Sigmoid colon (tissue), 7 donors: ENCODE results near the gene AQP6. TPM values are rescaled to one million over a fixed set of nuclear protein-coding genes. Genes with fewer than 3 reads are reported as not detected.

Experiments used
- DNase-seq: peaks from one replicate; pipeline ENCODE4 v3.0.0-alpha.2; 2019
- H3K27ac ChIP-seq, 4 donors: fragments of 200-600 bp; sonication (generic); one replicate each; pipeline ENCODE4 v1.5.1; 2016 to 2019; ENCODE audit warnings: mild to moderate bottlenecking in 1 of 4
- H3K27me3 ChIP-seq, 3 donors: fragments of 200-600 bp; sonication (generic); one replicate each; pipeline ENCODE4 v1.5.1; 2019; ENCODE audit warnings: mild to moderate bottlenecking in 1 of 3
- H3K36me3 ChIP-seq, 4 donors: fragments of 200-600 bp; sonication (generic); one replicate each; pipeline ENCODE4 v1.5.1; 2016 to 2019
- H3K4me1 ChIP-seq, 4 donors: fragments of 200-600 bp; sonication (generic); one replicate each; pipeline ENCODE4 v1.5.1; 2017 to 2019
- H3K4me3 ChIP-seq, 4 donors: fragments of 200-600 bp; sonication (generic); one replicate each; pipeline ENCODE4 v1.5.1; 2017 to 2019; ENCODE audit warnings: mild to moderate bottlenecking in 2 of 4, moderate library complexity in 1 of 4
- H3K9me3 ChIP-seq, 4 donors: fragments of 200-600 bp in 3 of 4; sonication (generic) in 3 of 4; one replicate each; pipeline versions ENCODE4 v1.5.1 to v1.6.1; 2013 to 2019
- CTCF ChIP-seq, 4 experiments: fragments of 450-650 bp in 3 of 4; fragments of 200-600 bp in 1 of 4; IDR thresholded peaks; one replicate each; pipeline ENCODE4 v1.5.1; 2016 to 2019; ENCODE audit warnings: antibody characterized with exemption in 4 of 4, mild to moderate bottlenecking in 3 of 4, moderate library complexity in 2 of 4
- EP300 ChIP-seq, 4 donors: sonication (generic); formaldehyde crosslinking; IDR thresholded peaks; one replicate each; pipeline ENCODE4 v1.6.1; 2017; ENCODE audit warnings: antibody characterized with exemption in 4 of 4
- POLR2A ChIP-seq, 2 donors: fragments of 450-650 bp; IDR thresholded peaks; one replicate each; pipeline ENCODE4 v1.6.1; 2016; ENCODE audit warnings: antibody characterized with exemption in 2 of 2, mild to moderate bottlenecking in 2 of 2, moderate library complexity in 2 of 2
- POLR2AphosphoS5 ChIP-seq, 4 donors: sonication (generic); formaldehyde crosslinking; IDR thresholded peaks; one replicate each; pipeline ENCODE4 v1.6.1; 2017; ENCODE audit warnings: antibody characterized with exemption in 4 of 4
- WGBS, 2 donors: extraction: QIAGEN DNeasy Blood & Tissue Kit; methylation state at CpG; one replicate each; pipeline ENCODE4 v1.1.7; 2013; 5-methylcytosine and 5-hydroxymethylcytosine counted together
- intact Hi-C: fragments of 100-400 bp; cut with DNase I; formaldehyde crosslinking; loops from one replicate; pipeline ENCODE4 v1.15.1; 2023
- polyA plus RNA-seq, 3 donors: library from polyadenylated mRNA; stranded (reverse); fragments of 200-250 nt; gene quantifications; one replicate each; pipeline ENCODE4 v1.2.3, GENCODE V29; 2013
- total RNA-seq, 4 donors: library from RNA; depleted of rRNA; stranded (reverse); fragments of >200 nt; gene quantifications; one replicate each; pipeline ENCODE4 v1.1.0, GENCODE V29; 2016
- donor health status: healthy with polysubstance abuse.
- donor health status: Bipolar disorder and iron deficiency.
- donor health status: healthy.

AQP6 gene
- total and polyA plus RNA-seq, 7 donors, result 0.12 to 0.83 (median 0.49) TPM; not detected in 2

GRCh38 chr12:50024227-50024626, 51.5 kb downstream of the AQP6 start:
- WGBS, 2 donors, result 83 to 85% methylated on average over 8 of the region's 8 CpGs
- H3K27me3 ChIP-seq, result no peaks in the 10 kb centered on the region
- H3K4me1 ChIP-seq, result peaks cover 0 to 23% (median 13%) of the 10 kb centered on the region in 4 donors
- DNase-seq, result no peak
- intact Hi-C loops, result loop anchor here (5.0 kb wide), 1 partner anchor 42 kb away; no protein-coding TSS in a partner anchor
- no peaks in the 10 kb centered on the region for H3K36me3 ChIP-seq
- H3K4me3 ChIP-seq, result peak overlapping the region in 1 of 4 donors; percentile 79
- no peaks in the 10 kb centered on the region for H3K9me3 ChIP-seq
- H3K27ac ChIP-seq, result no peak overlapping the region
- TF ChIP-seq POLR2AphosphoS5 (IDR thresholded peaks at IDR 0.05) (no peak), EP300 (IDR thresholded peaks at IDR 0.05) (no peak), CTCF (IDR thresholded peaks at IDR 0.05) (no peak), POLR2A (IDR thresholded peaks at IDR 0.05) (no peak)

GRCh38 chr12:50024805-50025186, 52.0 kb downstream of the AQP6 start:
- intact Hi-C loops, result loop anchor here (5.0 kb wide), 1 partner anchor 42 kb away; no protein-coding TSS in a partner anchor
- peak overlapping the region; percentile 64 to 66 (median 66) for H3K27ac ChIP-seq
- TF ChIP-seq POLR2AphosphoS5 (IDR thresholded peaks at IDR 0.05) (no peak), CTCF (IDR thresholded peaks at IDR 0.05) (no peak), POLR2A (IDR thresholded peaks at IDR 0.05) (no peak), EP300 (IDR thresholded peaks at IDR 0.05) (no peak)

GRCh38 chr12:50025187-50026059, 52.7 kb downstream of the AQP6 start, which contains the start of gene RACGAP1:
TSS of gene RACGAP1 (minus strand) at chr12:50025494. CDS start at chr12:50016715, 8,779 bp downstream.
- peak within 1 kb of the TSS; percentile 64 to 66 (median 66) for H3K27ac ChIP-seq
- intact Hi-C loops, result no loop called here

More at GRCh38 chr12:50024805-50025186, 52.0 kb downstream of the AQP6 start:
- H3K27me3 ChIP-seq, result no peaks in the 10 kb centered on the region
- 1 to 2% methylated on average over 16 of the region's 16 CpGs for WGBS, 2 donors
- H3K4me1 ChIP-seq, result peaks cover 0 to 23% (median 13%) of the 10 kb centered on the region in 4 donors
- H3K9me3 ChIP-seq, result no peaks in the 10 kb centered on the region
- no peak for DNase-seq
- no peaks in the 10 kb centered on the region for H3K36me3 ChIP-seq
- H3K4me3 ChIP-seq, result peak overlapping the region; percentile 75 to 79 (median 76)

GRCh38 chr12:50026691-50027090, 53.9 kb downstream of the AQP6 start:
- Histone ChIP-seq H3K36me3 (no peaks in the 10 kb centered on the region), H3K27me3 (no peaks in the 10 kb centered on the region), H3K4me3 (no peak overlapping the region), H3K4me1 (peaks cover 0 to 12% (median 9%) of the 10 kb centered on the region in 4 donors), H3K27ac (no peak overlapping the region), H3K9me3 (no peaks in the 10 kb centered on the region)
- no peak for DNase-seq
- 94 to 96% methylated on average over 3 of the region's 3 CpGs for WGBS, 2 donors
- intact Hi-C loops, result no loop called here
- TF ChIP-seq POLR2AphosphoS5 (IDR thresholded peaks at IDR 0.05) (no peak), CTCF (IDR thresholded peaks at IDR 0.05) (no peak), POLR2A (IDR thresholded peaks at IDR 0.05) (no peak), EP300 (IDR thresholded peaks at IDR 0.05) (no peak)

More at GRCh38 chr12:50025187-50026059, 52.7 kb downstream of the AQP6 start, which contains the start of gene RACGAP1:
- 5 to 6% methylated on average over 47 of the region's 47 CpGs for WGBS, 2 donors
- no peaks in the 10 kb centered on the region for H3K36me3 ChIP-seq
- H3K27me3 ChIP-seq, result no peaks in the 10 kb centered on the region
- no peaks in the 10 kb centered on the region for H3K9me3 ChIP-seq
- H3K4me3 ChIP-seq, result peak within 1 kb of the TSS; percentile 75 to 79 (median 76)
- TF ChIP-seq POLR2AphosphoS5 (IDR thresholded peaks at IDR 0.05) (peak in 2 of 4 donors; percentile 32 to 88), EP300 (IDR thresholded peaks at IDR 0.05) (peak in 1 of 4 donors; percentile 6), POLR2A (IDR thresholded peaks at IDR 0.05) (no peak)
- H3K4me1 ChIP-seq, result peaks cover 0 to 23% (median 13%) of the 10 kb centered on the region in 4 donors
- DNase-seq, result peak; percentile 98

Other genes with a start within 250 kb of the AQP6 start
- 100 to 1,000 TPM; 191 to 248 (median 224) TPM for gene TMBIM6, start 231.4 kb upstream of the AQP6 start, total RNA-seq
- gene TMBIM6, start 231.4 kb upstream of the AQP6 start, polyA plus RNA-seq, result 100 to 1,000 TPM in 2 of 3 donors, 10 to 100 TPM in 1; 93.7 to 384 (median 135) TPM
- 10 to 100 TPM in 3 of 4 donors, 1 to 10 TPM in 1; 10.0 to 23.3 (median 12.6) TPM for gene NCKAP5L, start 144.5 kb upstream of the AQP6 start, total RNA-seq
- gene NCKAP5L, start 144.5 kb upstream of the AQP6 start, polyA plus RNA-seq, result 1 to 10 TPM in 2 of 3 donors, under 1 TPM in 1; 0.92 to 5.8 (median 2.4) TPM
- 1 to 10 TPM; 2.7 to 5.4 (median 3.9) TPM for gene BCDIN3D, start 129.8 kb upstream of the AQP6 start, total RNA-seq
- 1 to 10 TPM; 1.8 to 3.7 (median 2.1) TPM for gene BCDIN3D, start 129.8 kb upstream of the AQP6 start, polyA plus RNA-seq
- gene FAIM2, start 69.0 kb upstream of the AQP6 start, total RNA-seq, result 10 to 100 TPM in 1 of 4 donors, 1 to 10 TPM in 3; 5.8 to 12.8 (median 7.5) TPM
- gene FAIM2, start 69.0 kb upstream of the AQP6 start, polyA plus RNA-seq, result 1 to 10 TPM in 2 of 3 donors, not detected in 1; 1.2 to 5.6 TPM
- gene AQP2, start 22.2 kb upstream of the AQP6 start, total RNA-seq, result not detected
- not detected for gene AQP2, start 22.2 kb upstream of the AQP6 start, polyA plus RNA-seq
- not detected for gene AQP5, start 11.1 kb upstream of the AQP6 start, total RNA-seq
- gene AQP5, start 11.1 kb upstream of the AQP6 start, polyA plus RNA-seq, result under 1 TPM in 1 of 3 donors, not detected in 2; 0.09 TPM
- gene RACGAP1, start 52.5 kb downstream of the AQP6 start, total RNA-seq, result 10 to 100 TPM; 14.1 to 42.6 (median 27.0) TPM
- 10 to 100 TPM in 1 of 3 donors, 1 to 10 TPM in 2; 4.8 to 22.5 (median 8.3) TPM for gene RACGAP1, start 52.5 kb downstream of the AQP6 start, polyA plus RNA-seq
- gene ASIC1, start 84.6 kb downstream of the AQP6 start, total RNA-seq, result 1 to 10 TPM; 3.5 to 6.9 (median 5.2) TPM
- gene ASIC1, start 84.6 kb downstream of the AQP6 start, polyA plus RNA-seq, result 1 to 10 TPM in 2 of 3 donors, not detected in 1; 1.3 to 1.6 TPM
- gene SMARCD1, start 112.4 kb downstream of the AQP6 start, total RNA-seq, result 10 to 100 TPM; 22.4 to 64.8 (median 39.2) TPM
- 10 to 100 TPM; 16.0 to 26.4 (median 24.1) TPM for gene SMARCD1, start 112.4 kb downstream of the AQP6 start, polyA plus RNA-seq
- gene GPD1, start 131.1 kb downstream of the AQP6 start, total RNA-seq, result 10 to 100 TPM in 1 of 4 donors, 1 to 10 TPM in 1, under 1 TPM in 2; 0.55 to 59.6 (median 1.5) TPM
- gene GPD1, start 131.1 kb downstream of the AQP6 start, polyA plus RNA-seq, result 10 to 100 TPM in 1 of 3 donors, 1 to 10 TPM in 2; 3.0 to 19.8 (median 3.6) TPM
- 100 to 1,000 TPM in 1 of 4 donors, 10 to 100 TPM in 3; 87.8 to 179 (median 93.8) TPM for gene COX14, start 139.3 kb downstream of the AQP6 start, total RNA-seq
- gene COX14, start 139.3 kb downstream of the AQP6 start, polyA plus RNA-seq, result 100 to 1,000 TPM; 124 to 266 (median 187) TPM
- gene CERS5, start 194.4 kb downstream of the AQP6 start, total RNA-seq, result 10 to 100 TPM; 21.7 to 29.1 (median 23.3) TPM
- gene CERS5, start 194.4 kb downstream of the AQP6 start, polyA plus RNA-seq, result 10 to 100 TPM in 1 of 3 donors, 1 to 10 TPM in 2; 4.8 to 25.9 (median 5.3) TPM